GM12864 (cell line): ENCODE measurements around the gene GARIN5B.
A peak's percentile ranks its signal among the peaks of the same experiment; 100 is the strongest.
"Not testable (repeated sequence)": the region's sequence is repeated elsewhere in the genome, so short reads cannot be mapped to it uniquely, and the experiment has no call there.

Experiments
- DNase-seq: peaks from one replicate; pipeline ENCODE4 v3.0.0-alpha.2; 2011; ENCODE audit warnings: low read depth
- H3K4me3 ChIP-seq: 2 replicates; pipeline ENCODE4 v1.5.1; 2011; ENCODE audit warnings: mild to moderate bottlenecking, low read depth, low read length, control low read depth
- CTCF ChIP-seq: IDR thresholded peaks from 2 replicates; pipeline ENCODE4 v1.5.1; 2011; ENCODE audit warnings: low read depth, mild to moderate bottlenecking, moderate library complexity, low read length, control low read depth, inconsistent platforms; ENCODE audit errors: missing control alignments

The GARIN5B gene

GRCh38 chr19:55340784-55341147 lies 22.3 kb downstream of the GARIN5B start:
- no peak for TF ChIP-seq CTCF
- peak overlapping the region; percentile 91 for H3K4me3 ChIP-seq
- DNase-seq, result no peak

GRCh38 chr19:55339889-55340783 lies 22.9 kb downstream of the GARIN5B start:
- H3K4me3 ChIP-seq, result peak overlapping the region; percentile 91
- no peak for TF ChIP-seq CTCF
- no peak for DNase-seq

GRCh38 chr19:55339105-55339888 lies 23.8 kb downstream of the GARIN5B start, which contains the start of gene KMT5C:
Gene KMT5C (plus strand): TSS chr19:55339876. CDS start chr19:55341937, 2,061 bp downstream.
- no peak for TF ChIP-seq CTCF
- DNase-seq, result peak; percentile 100
- peak within 1 kb of the TSS; percentile 91 for H3K4me3 ChIP-seq

- no peak for TF ChIP-seq CTCF
- no peak for DNase-seq
- no peak overlapping the region for H3K4me3 ChIP-seq
These were observed 27.0 kb downstream of the GARIN5B start for GRCh38 chr19:55336101-55336500.

DNA sequence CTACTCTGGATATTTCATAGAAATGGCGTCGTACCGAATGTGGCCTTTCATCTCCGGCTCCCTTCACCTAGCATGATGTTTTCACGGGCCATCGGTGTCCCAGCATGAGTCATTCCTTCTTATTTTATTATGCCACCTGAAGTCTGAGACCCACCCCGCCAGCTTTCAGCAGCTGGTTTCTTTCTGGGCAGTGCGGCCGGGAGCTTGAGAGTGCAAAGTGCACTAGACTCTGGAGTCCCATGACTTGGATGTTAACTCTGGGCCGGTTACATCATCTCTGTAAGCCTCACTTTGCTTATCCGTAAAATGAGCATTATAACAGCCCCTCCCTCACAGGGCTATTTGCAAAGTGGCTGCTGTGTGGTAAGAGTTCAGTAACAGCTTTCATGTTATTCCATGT lies 29.2 kb downstream of the GARIN5B start:
- no peak for DNase-seq
- TF ChIP-seq CTCF, result no peak
- no peak overlapping the region for H3K4me3 ChIP-seq

DNA sequence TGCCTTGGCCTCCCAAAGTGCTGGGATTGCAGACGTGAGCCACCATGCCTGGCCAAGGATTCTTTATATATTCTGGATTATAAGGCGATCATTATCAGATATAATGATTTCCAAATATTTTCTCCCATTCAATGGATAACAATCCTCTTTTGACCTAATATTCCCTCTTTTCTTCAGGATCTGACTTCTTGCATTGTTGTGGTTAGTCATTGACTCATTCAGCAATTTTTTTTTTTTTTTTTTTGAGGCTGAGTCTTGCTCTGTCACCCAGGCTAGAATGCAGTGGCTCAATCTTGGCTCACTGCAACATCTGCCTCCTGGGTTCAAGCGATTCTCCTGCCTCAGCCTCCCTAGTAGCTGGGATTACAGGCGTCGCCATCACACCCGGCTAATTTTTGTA lies 33.3 kb downstream of the GARIN5B start:
- DNase-seq, result not testable (repeated sequence)

DNA sequence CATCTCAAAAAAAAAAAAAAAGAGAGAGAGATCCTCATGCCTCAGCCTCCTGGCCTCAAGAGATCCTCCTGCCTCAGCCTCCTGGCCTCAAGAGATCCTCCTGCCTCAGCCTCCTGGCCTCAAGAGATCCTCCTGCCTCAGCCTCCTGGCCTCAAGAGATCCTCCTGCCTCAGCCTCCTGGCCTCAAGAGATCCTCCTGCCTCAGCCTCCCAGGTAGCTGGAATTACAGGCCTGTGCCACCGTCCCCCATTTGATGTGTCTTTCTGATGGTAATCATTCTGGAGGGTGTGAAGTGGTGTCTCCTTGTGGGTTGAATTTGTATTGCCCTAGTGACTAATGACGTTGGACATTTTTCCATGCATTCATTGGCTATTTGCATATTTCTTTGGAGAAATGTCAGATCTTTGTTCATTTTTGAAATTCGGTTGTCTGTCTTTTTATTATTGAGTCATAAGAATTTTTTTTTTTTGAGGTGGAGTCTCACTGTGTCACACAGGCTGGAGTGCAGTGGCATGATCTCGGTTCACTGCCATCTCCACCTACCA lies 34.2 kb downstream of the GARIN5B start:
- not testable (repeated sequence) for DNase-seq, H3K4me3 ChIP-seq

More for the DNA sequence above, 33.3 kb downstream of the GARIN5B start:
- H3K4me3 ChIP-seq, result not testable (repeated sequence)
